ENCODE measurements around the gene HDAC1.

The HDAC1 gene

GRCh38 chr1:32380057-32380456 is 88.2 kb downstream of the HDAC1 start:
- no peak for DNase-seq
